Activated CD8-positive, alpha-beta memory T cell treated with anti-CD3 and anti-CD28 coated beads, Interleukin-2, amount 50 U/mL, for 24 hours (primary cell): ENCODE data around the gene SDR39U1.

ENCODE experiments used
- DNase-seq: peaks from one replicate; pipeline ENCODE4 v3.0.0-alpha.2; 2020; ENCODE audit errors: extremely low read depth

The SDR39U1 gene

DNA sequence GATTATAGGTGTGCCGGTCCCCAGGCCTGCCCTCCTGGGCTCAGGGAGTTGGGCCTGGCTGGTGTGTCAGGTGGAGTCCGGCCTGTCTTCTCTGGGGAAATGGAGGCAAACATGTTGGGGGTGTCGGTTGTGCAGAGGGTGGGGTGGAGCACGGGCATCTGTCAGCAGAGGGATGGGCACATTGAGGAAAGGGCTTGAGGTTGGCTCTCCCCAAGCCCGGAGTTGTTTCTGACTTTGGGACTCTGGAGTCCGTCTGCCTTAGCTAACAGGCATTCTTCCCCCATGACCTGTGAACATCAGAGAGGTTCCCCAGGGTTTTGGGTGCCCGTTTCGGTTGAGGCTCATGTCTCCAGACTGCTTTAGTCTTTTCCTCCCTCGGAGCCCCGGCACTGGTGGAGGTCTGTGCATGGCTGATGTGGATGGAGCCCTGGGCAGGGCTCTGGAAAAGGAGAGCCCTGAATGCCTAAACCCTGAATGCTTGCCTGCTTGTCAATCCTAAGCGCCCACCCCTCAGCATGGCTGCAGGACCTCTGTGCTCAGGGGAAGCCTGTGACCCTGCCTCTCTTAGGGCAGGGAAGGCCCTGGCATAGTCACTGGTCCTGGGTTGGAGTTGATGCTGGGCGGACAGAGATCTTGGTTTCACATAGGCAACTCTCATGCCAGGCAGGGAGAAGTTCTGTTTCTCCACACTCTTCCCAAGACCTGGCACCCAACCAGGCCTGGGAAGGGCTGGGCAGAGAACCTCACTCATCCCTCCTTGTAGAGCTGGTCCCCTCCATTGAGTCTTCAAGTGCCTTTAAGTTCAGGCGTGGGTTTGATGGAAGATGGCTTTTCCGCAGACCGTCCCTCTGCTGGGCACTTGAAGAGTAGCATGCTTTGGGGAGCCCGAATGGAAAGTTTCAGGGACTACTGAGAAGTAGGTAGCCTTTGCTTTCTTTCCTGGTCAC is 30.9 kb downstream of the SDR39U1 start:
- DNase-seq, result no peak

DNA sequence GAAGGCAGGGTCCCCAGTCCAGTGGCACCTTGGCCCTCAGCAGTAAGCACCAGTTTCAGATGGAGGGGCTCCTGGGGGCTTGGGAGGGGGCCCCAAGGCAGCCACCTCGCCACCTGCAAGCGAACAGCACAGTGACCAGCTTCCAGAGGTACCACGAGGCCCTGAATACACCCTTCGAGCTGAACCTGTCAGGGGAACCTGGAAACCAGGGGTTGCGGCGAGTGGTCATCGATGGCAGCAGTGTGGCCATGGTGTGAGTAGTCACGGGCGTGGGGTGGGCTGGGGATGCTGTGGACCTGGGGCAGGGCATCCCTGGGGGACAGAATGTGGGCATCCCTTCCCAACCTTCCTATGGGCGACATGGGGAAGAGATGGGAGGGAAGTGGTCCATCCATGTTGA is 32.6 kb downstream of the SDR39U1 start:
- DNase-seq, result no peak

- DNase-seq, result no peak
Observed at GRCh38 chr14:24409192-24409591, 33.4 kb downstream of the SDR39U1 start.

DNA sequence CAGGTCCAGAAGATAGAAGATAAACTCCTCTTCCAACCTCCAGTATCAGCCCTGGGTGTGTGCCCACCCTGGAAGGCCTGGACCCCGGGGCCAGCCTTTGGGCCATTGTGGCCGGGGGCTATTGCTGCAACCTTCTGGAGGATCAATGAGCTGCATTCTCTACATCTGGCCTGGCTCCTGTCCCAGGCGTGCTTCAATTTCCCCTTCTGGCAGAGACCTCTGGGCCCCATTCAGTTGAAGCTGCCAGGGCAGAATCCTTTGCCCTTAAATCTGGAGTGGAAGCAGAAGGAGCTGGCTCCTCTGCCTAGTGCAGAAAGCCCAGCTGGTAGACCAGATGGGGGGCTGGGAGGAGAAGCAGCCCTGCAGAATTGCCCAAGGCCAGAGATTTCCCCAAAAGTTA is 33.8 kb downstream of the SDR39U1 start:
- DNase-seq, result no peak

GRCh38 chr14:24407608-24408325 is 34.8 kb downstream of the SDR39U1 start:
- DNase-seq, result no peak

- no peak for DNase-seq
Observed at GRCh38 chr14:24406416-24406815, 36.2 kb downstream of the SDR39U1 start.

DNA sequence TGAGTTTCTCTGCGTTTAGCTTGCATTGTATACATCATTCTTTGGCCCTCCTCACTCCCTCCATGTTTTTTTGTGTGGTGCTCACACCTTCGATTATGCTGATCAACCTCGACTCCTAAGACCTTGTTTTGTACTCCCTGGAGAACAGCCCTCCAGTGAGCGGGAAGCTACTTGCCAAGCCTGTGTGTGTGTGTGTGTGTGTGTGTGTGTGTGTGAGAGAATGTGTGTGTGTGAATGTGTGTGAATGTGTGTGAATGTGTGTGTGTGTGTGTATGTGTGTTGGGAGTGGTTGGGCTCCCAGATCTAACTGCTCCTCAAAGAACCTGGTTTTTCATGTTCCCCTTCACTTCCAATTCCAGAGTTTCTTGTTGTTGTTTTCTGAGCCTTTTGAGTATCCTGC is 37.8 kb downstream of the SDR39U1 start:
- DNase-seq, result no peak

- DNase-seq, result no peak
Observed at GRCh38 chr14:24403294-24403998, 39.1 kb downstream of the SDR39U1 start.

- DNase-seq, result no peak
Observed at GRCh38 chr14:24401810-24402702, 40.5 kb downstream of the SDR39U1 start.

GRCh38 chr14:24399999-24400718 is 42.4 kb downstream of the SDR39U1 start:
- DNase-seq, result no peak

- DNase-seq, result no peak
Observed at GRCh38 chr14:24399447-24399822, 43.1 kb downstream of the SDR39U1 start.

DNA sequence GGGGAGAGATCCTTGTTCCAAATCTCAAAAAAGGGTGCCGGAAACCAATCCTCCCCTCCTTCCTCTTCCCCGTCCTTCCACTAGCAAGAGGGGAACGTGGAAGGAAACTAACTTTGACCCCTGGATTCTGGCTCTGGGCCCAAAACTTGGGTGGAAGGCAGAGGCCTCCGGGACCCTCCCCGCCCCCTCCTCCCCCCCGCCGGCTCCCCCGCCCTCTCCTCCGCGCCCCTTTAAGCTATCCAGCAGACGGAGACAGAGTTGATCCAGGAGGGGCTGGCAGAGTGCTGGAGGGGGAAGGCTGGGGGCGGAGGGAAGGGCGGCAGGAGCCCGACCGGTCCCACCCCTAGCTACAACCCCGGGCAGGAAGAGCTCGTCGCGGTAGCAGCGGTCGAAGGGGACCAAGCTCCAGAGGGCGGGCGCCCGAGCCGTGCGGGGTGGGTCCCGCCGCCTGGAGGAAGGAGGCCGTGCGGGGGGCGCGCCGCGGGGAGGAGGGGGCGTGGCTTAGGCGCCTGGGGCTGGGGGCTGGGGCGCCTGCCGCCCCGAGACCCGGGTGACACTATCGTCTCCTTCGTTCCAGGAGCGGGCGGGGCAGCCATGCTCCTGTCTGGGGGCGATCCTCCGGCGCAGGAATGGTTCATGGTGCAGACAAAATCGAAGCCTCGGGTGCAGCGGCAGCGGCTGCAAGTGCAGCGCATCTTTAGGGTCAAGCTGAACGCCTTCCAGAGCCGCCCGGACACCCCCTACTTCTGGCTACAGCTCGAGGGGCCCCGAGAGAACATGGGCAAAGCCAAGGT is 43.7 kb downstream of the SDR39U1 start, which contains the start of gene NYNRIN:
Gene NYNRIN, plus strand, starts transcription at position 351 of the 794 bp plus-strand sequence. Its CDS starts 244 bp downstream, at position 595.
- DNase-seq, result no peak

DNA sequence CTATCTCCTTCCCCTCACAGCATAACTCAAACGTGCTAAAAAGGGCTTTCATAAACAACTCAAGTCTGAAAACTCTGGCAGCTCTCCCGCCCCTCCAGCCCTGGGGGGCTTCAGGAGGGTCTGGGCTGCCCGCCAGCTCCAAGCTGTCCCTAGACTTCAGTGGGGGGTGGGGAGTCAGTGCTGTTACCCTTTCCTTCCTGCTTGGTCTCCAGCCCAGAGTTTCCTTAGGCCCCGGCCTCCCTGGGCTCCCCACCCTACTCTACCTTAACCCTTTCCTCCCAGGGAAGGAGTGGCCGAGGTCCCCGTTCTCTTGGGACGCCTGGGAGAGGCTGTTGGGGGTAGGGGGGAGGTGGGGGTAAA is 44.3 kb downstream of the SDR39U1 start:
- no peak for DNase-seq

GRCh38 chr14:24397639-24398292 is 44.8 kb downstream of the SDR39U1 start:
- no peak for DNase-seq

DNA sequence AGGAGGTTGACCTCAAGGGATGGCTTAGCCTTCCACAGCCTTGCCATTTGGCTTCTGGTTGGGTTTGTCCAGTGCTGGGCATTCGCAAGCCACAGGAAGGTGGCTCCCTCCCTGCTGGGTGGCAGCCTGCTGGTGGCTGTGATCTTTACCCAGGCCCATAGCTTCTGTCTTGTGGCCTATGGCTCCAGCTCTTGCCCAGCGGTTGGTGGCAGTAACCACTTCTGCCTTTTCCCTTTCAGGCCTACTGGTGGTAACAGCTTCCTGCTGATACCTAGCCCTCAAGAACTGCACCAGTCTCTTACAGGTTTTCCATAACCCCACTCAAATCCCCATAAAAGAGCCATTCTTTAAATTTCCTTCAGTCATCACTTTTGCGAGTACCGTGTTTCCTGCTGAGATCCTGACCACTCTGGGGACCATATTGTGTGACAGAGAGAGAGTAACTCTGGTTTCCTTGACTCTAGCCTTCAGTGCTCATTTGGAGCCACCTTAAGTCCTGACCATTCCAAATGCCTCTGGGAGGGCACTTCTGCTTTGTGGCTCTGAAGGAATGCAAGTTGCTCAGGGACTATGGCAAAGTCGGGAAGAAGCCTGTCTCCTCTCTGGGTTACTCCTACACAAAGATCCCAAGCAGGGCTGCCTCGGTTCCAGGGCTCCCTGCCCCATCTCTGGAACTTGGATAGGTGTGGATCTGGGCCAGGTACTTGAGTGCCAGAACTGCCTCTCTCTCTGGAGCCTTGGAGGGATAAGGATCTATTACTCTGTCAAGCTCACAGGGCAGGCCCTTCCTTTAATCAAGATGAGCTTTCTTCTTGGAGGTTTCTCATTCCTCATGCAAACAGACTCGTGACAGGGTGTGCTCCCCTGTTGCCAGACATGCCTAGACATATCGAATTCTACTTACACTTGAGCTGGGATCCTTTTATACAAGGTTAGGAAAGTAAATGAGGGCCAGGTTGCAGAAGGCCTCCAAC is 46.7 kb downstream of the SDR39U1 start:
- DNase-seq, result no peak

- DNase-seq, result no peak
Observed at GRCh38 chr14:24394275-24394674, 48.3 kb downstream of the SDR39U1 start.

DNA sequence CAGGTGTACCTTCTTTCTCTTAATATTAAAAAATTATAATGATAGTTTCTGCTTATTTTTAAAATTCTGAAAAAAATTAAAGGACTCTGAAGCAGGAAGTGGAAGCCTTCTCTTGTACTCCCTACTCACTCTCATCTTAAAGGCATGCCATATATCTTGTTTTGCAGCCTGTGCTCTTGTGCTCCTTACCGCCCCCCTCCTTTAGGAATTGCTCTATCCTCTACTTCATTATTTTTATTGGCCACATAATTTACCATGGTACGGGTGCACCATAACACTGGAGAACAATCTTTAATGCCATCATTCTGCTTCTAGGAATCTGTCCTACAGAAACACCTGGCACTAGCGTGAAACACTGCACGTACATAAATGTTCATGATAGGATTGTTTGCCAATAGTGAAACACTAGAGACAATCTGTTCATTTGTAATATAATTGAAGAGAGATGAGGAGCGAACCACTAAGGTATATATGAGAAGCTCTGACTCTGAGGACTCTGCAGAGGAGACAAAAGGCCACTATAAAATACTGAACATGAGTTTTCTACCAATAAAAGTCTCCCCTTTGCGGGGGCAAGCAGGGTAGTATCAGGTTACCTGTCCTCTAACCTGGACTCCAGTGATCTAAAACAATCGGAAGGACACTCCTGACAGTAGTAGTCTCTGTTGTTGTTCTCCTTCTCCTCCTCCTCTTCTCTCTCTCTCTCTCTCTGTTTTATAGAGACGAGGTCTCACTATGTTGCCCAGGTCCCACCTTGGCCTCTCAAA is 50.1 kb downstream of the SDR39U1 start:
- DNase-seq, result no peak
